ENCODE measurements around the gene MSI2. TPM values are rescaled to one million over a fixed set of nuclear protein-coding genes. Genes with fewer than 3 reads are reported as not detected.
A peak's percentile ranks its signal among the peaks of the same experiment; 100 is the strongest.

The MSI2 gene
- total RNA-seq, 2 donors from 2014 or later, result 88.3 to 114 TPM

GRCh38 chr17:57210224-57210553, 46.1 kb upstream of the MSI2 start:
- Histone ChIP-seq H3K9ac (ENCODE audit: extremely low read depth, low read length, poor library complexity, severe bottlenecking) (no peak overlapping the region), H3K36me3 (ENCODE audit: control insufficient read depth, insufficient read depth, low read length) (no peaks in the 10 kb centered on the region), H3K27me3 (ENCODE audit: control insufficient read depth, insufficient read depth, low read length, poor library complexity, severe bottlenecking) (no peaks in the 10 kb centered on the region), H3K4me3 (ENCODE audit: low read length) (no peak overlapping the region), H3K9me3 (ENCODE audit: control insufficient read depth, low read length) (peaks cover 6% of the 10 kb centered on the region), H3K27ac (ENCODE audit: low read depth, low read length) (no peak overlapping the region), H3K4me1 (ENCODE audit: control insufficient read depth, insufficient read depth, low read length) (no peaks in the 10 kb centered on the region)
- no peaks in the 10 kb centered on the region for H3K27me3 Mint-ChIP-seq (ENCODE audit: insufficient read depth)
- TF ChIP-seq CTCF (conservative IDR thresholded peaks at IDR 0.05), result no peak
- H3K4me3 Mint-ChIP-seq, result no peak overlapping the region
- H3K9me3 Mint-ChIP-seq, result peaks cover 11% of the 10 kb centered on the region
- no peak for DNase-seq
- H3K4me1 Mint-ChIP-seq, result peaks cover 4% of the 10 kb centered on the region
- H3K36me3 Mint-ChIP-seq (ENCODE audit: low read depth), result no peaks in the 10 kb centered on the region
- H3K27ac Mint-ChIP-seq, result no peak overlapping the region

GRCh38 chr17:57210972-57211411, 45.3 kb upstream of the MSI2 start:
- peak; percentile 54 for DNase-seq

GRCh38 chr17:57211543-57211942, 44.8 kb upstream of the MSI2 start:
- TF ChIP-seq CTCF (conservative IDR thresholded peaks at IDR 0.05), result no peak
- Mint-ChIP-seq H3K27ac (no peak overlapping the region), H3K9me3 (peaks cover 11% of the 10 kb centered on the region), H3K36me3 (ENCODE audit: low read depth) (no peaks in the 10 kb centered on the region), H3K27me3 (ENCODE audit: insufficient read depth) (no peaks in the 10 kb centered on the region), H3K4me1 (peaks cover 4% of the 10 kb centered on the region), H3K4me3 (no peak overlapping the region)
- no peak overlapping the region for H3K9ac ChIP-seq (ENCODE audit: extremely low read depth, low read length, poor library complexity, severe bottlenecking)
- H3K4me1 ChIP-seq (ENCODE audit: control insufficient read depth, insufficient read depth, low read length), result no peaks in the 10 kb centered on the region
- no peak overlapping the region for H3K4me3 ChIP-seq (ENCODE audit: low read length)
- no peaks in the 10 kb centered on the region for H3K36me3 ChIP-seq (ENCODE audit: control insufficient read depth, insufficient read depth, low read length)
- no peak for DNase-seq
- peaks cover 6% of the 10 kb centered on the region for H3K9me3 ChIP-seq (ENCODE audit: control insufficient read depth, low read length)
- 66 to 79% methylated on average over 4 of the region's 4 CpGs for WGBS, 2 experiments (ENCODE audit: insufficient coverage in 1 of 2, insufficient read length in 1 of 2)
- H3K27ac ChIP-seq (ENCODE audit: low read depth, low read length), result no peak overlapping the region
- H3K27me3 ChIP-seq (ENCODE audit: control insufficient read depth, insufficient read depth, low read length, poor library complexity, severe bottlenecking), result no peaks in the 10 kb centered on the region

More at GRCh38 chr17:57210972-57211411, 45.3 kb upstream of the MSI2 start:
- H3K27me3 ChIP-seq (ENCODE audit: control insufficient read depth, insufficient read depth, low read length, poor library complexity, severe bottlenecking), result no peaks in the 10 kb centered on the region
- no peak overlapping the region for H3K4me3 ChIP-seq (ENCODE audit: low read length)
- no peaks in the 10 kb centered on the region for H3K36me3 Mint-ChIP-seq (ENCODE audit: low read depth)
- peaks cover 6% of the 10 kb centered on the region for H3K9me3 ChIP-seq (ENCODE audit: control insufficient read depth, low read length)
- no peak overlapping the region for H3K9ac ChIP-seq (ENCODE audit: extremely low read depth, low read length, poor library complexity, severe bottlenecking)
- no peak overlapping the region for H3K4me3 Mint-ChIP-seq
- no peaks in the 10 kb centered on the region for H3K27me3 Mint-ChIP-seq (ENCODE audit: insufficient read depth)
- TF ChIP-seq CTCF (conservative IDR thresholded peaks at IDR 0.05), result no peak
- no peaks in the 10 kb centered on the region for H3K4me1 ChIP-seq (ENCODE audit: control insufficient read depth, insufficient read depth, low read length)
- H3K4me1 Mint-ChIP-seq, result peaks cover 4% of the 10 kb centered on the region
- peaks cover 11% of the 10 kb centered on the region for H3K9me3 Mint-ChIP-seq
- H3K27ac ChIP-seq (ENCODE audit: low read depth, low read length), result no peak overlapping the region
- no peak overlapping the region for H3K27ac Mint-ChIP-seq
- 72 to 100% methylated on average over 1 to 3 of the region's 3 CpGs for WGBS, 2 experiments (ENCODE audit: insufficient coverage in 1 of 2, insufficient read length in 1 of 2)
- H3K36me3 ChIP-seq (ENCODE audit: control insufficient read depth, insufficient read depth, low read length), result no peaks in the 10 kb centered on the region

All from endodermal cell (in vitro differentiated cells).